Spleen (tissue), 7 donors: ENCODE results near the gene DENND1C.

Source experiments
- POLR2AphosphoS5 ChIP-seq, 3 donors: sonication (generic); formaldehyde crosslinking; IDR thresholded peaks; one replicate each; pipeline ENCODE4 v1.5.1; 2017; ENCODE audit warnings: antibody characterized with exemption in 3 of 3
- TF ChIP-seq, protein P1 (sequence below), 11 experiments: fragments of 200-600 bp in 7 of 11; fragments of 450-650 bp in 4 of 11; sonication (generic) in 4 of 11; IDR thresholded peaks in 8 of 11; conservative IDR thresholded peaks in 3 of 11; 1 replicate in 7 of 11; 2 replicates in 4 of 11; pipeline versions ENCODE4 v1.4.0 to v1.8.0; 2016 to 2021; ENCODE audit warnings: antibody characterized with exemption in 11 of 11, inconsistent platforms in 4 of 11, mild to moderate bottlenecking in 1 of 11
- donor health status: DM: no; HTN: no; CAD: no; lungs with moderate emphysema.
- donor health status: DM: no; HTN: no; CAD: no.
- donor health status: DM: no; HTN: no; CAD: no.

DNA sequence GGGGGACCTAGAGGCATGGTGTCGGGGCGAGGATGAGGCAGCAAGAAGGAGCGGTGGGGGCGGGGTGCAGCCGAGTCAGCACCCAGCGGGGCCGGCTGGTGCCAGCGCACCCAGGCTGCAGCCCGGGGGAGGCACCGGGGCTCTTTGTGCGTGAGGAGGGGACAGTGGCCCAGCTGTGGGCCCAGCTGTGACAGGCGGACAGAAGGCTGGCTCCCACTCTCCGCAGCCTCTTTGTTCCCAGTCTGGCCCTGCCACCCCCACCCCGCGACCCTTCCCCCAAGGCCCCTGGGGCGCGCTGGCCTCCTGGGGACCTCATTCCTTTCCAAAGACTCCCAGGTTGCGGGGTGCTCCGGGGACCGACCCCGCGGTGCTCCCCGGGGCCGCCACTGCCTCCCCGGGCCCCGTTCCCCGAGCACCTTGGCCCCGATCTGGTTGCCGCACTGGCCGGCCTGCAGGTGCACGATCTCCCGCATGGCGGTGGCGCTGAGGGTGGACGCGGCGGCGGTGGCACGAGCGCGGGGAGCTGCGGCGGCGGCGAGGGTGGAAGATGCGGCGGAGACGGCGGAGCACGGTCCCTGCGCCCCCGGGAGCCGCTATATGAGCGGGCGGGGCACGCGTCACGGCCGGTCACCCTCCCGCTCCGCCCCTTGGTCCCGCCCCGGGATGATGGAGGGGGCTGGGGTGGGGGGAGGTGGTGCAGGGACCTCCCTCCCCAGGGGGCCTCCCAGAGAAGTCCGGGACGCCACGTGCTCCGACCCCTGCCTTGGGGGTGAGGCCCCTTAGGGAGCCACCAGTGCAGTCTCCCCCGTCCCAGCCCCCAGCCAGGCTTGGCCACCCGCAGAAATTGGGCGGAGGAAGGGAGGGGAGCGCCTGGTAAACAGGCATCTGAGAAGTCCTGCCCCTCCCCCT lies 20.4 kb upstream of the DENND1C start, which contains the start of gene TUBB4A:
- TF ChIP-seq, protein P1, sequence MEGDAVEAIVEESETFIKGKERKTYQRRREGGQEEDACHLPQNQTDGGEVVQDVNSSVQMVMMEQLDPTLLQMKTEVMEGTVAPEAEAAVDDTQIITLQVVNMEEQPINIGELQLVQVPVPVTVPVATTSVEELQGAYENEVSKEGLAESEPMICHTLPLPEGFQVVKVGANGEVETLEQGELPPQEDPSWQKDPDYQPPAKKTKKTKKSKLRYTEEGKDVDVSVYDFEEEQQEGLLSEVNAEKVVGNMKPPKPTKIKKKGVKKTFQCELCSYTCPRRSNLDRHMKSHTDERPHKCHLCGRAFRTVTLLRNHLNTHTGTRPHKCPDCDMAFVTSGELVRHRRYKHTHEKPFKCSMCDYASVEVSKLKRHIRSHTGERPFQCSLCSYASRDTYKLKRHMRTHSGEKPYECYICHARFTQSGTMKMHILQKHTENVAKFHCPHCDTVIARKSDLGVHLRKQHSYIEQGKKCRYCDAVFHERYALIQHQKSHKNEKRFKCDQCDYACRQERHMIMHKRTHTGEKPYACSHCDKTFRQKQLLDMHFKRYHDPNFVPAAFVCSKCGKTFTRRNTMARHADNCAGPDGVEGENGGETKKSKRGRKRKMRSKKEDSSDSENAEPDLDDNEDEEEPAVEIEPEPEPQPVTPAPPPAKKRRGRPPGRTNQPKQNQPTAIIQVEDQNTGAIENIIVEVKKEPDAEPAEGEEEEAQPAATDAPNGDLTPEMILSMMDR (IDR thresholded peaks at IDR 0.05 in 8 of 11, conservative IDR thresholded peaks at IDR 0.05 in 3 of 11), result no peak
- TF ChIP-seq POLR2AphosphoS5 (IDR thresholded peaks at IDR 0.05), result peak; percentile 62 to 74 (median 71)
